NCI-H2081 treated with DMSO at 0.1 percent for 48 hours (cell line): ENCODE data around the gene IQSEC3.
"Not testable (repeated sequence)": the region's sequence is repeated elsewhere in the genome, so short reads cannot be mapped to it uniquely, and the experiment has no call there.

Experiments used
- DNase-seq: peaks from one replicate; lab custom pipeline; 2025; lab: John Stamatoyannopoulos, UW

IQSEC3 gene

GRCh38 chr12:66428-66781, at the start of gene IQSEC3:
TSS of gene IQSEC3 (plus strand) at chr12:66767. CDS start at chr12:66883, 116 bp downstream.
- not testable (repeated sequence) for DNase-seq

DNA sequence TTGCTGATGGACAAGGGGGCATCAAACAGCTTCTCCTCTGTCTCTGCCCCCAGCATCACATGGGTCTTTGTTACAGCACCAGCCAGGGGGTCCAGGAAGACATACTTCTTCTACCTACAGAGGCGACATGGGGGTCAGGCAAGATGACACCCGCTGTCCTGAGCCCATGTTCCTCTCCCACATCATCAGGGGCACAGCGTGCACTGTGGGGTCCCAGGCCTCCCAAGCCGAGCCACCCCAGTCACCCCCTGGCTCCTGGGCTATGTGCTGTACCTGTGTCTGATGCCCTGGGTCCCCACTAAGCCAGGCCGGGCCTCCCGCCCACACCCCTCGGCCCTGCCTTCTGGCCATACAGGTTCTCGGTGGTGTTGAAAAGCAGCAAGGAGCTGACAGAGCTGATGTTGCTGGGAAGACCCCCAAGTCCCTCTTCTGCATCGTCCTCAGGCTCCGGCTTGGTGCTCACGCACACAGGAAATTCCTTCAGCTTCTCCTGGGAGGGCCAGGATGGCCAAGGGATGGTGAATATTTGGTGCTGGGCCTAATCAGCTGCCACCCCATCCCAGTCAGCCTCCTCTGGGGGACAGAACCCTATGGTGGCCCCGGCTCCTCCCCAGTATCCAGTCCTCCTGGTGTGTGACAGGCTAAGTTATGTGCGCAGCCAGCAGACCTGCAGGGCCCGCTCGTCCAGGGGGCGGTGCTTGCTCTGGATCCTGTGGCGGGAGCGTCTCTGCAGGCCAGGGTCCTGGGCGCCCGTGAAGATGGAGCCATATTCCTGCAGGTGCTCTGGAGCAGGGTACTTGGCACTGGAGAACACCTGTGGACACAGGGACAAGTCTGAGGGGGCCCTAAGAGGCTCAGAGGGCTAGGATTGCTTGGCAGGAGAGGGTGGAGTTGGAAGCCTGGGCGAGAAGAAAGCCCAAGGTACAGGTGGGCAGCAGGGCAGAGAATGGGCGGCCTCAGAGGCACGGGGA, 48.9 kb upstream of the IQSEC3 start:
- DNase-seq, result not testable (repeated sequence)

DNA sequence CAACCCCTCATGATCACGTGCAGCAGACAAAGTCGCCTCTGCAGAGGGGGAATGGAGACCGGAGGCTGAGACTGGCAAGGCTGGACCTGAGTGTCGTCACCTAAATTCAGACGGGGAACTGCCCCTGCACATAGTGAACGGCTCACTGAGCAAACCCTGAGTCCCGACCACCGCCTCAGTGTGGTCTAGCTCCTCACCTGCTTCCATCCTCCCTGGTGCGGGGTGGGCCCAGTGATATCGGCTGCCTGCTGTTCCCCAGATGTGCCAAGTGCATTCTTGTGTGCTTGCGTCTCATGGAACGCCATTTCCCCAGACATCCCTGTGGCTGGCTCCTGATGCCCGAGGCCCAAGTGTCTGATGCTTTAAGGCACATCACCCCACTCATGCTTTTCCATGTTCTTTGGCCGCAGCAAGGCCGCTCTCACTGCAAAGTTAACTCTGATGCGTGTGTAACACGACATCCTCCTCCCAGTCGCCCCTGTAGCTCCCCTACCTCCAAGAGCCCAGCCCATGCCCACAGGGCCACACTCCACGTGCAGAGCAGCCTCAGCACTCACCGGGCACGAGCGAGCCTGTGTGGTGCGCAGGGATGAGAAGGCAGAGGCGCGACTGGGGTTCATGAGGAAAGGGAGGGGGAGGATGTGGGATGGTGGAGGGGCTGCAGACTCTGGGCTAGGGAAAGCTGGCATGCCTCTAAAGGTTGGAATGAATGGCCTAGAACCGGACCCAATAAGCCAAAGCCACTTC, 47.6 kb upstream of the IQSEC3 start:
- not testable (repeated sequence) for DNase-seq

GRCh38 chr12:19906-20305, 46.7 kb upstream of the IQSEC3 start:
- not testable (repeated sequence) for DNase-seq

DNA sequence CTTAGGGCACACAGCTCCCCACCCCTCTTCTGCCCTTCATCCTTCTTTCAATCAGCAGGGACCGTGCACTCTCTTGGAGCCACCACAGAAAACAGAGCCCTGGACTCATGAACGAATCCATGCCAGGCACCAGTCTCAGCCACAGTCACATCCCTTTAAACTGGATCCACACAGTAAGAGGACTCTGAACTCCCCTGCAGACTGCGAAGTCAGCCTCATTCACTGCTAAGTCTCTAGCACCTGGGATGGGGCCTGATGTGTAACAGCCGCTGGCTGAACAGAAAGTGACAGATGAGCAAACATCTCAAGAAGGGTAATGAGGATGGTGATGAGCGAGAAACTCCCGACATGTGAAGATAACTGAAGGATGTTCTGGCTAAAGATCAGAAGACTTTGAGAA, 45.8 kb upstream of the IQSEC3 start:
- DNase-seq, result no peak

DNA sequence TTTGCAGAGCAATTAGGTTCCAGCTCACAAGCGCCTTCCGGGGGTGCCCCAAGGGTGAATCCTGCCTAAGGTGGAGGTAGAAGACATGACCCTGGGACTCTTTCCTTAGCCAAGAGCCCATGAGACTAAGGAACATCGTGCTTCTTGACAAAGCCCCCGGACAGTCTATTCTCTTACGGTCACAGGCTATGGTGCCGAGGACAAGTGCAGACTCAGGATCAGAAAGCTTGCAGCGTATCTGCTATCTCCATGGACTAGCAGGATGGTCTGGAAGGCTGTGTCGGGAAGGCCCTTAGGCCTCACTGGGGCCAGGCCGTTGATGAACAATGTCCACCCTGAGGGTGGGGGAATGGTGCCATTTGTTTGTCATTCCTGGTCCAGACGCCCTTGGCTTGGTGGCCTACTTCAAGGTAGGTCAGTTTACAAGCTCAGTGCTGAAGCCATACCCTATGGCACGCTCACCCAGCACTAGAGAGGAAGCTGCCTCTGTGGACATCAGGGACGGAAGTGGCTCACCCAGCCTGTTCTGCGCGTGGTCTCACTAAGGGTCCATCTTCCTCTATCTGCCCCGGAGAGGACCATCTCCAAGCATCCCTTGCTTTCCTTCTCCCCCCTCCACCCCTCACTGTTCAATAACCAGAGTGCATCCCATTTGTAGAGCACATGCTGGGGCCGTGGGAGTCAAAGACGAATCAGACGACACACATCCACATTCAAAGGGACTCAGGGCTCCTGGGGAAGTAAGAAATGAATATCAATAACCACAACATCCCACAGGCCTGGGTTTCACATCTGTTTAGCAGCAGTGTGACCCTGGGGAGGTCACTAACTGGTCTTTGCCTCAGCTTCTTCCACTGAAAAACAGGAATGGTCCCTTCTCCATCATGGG, 45.0 kb upstream of the IQSEC3 start:
- no peak for DNase-seq

- DNase-seq, result no peak
Measured at GRCh38 chr12:22190-22529, 44.4 kb upstream of the IQSEC3 start.

GRCh38 chr12:22530-23201, 43.9 kb upstream of the IQSEC3 start:
- no peak for DNase-seq

- not testable (repeated sequence) for DNase-seq
Measured at GRCh38 chr12:27904-28303, 38.7 kb upstream of the IQSEC3 start.

- DNase-seq, result not testable (repeated sequence)
Measured at GRCh38 chr12:38775-39174, 27.8 kb upstream of the IQSEC3 start.

DNA sequence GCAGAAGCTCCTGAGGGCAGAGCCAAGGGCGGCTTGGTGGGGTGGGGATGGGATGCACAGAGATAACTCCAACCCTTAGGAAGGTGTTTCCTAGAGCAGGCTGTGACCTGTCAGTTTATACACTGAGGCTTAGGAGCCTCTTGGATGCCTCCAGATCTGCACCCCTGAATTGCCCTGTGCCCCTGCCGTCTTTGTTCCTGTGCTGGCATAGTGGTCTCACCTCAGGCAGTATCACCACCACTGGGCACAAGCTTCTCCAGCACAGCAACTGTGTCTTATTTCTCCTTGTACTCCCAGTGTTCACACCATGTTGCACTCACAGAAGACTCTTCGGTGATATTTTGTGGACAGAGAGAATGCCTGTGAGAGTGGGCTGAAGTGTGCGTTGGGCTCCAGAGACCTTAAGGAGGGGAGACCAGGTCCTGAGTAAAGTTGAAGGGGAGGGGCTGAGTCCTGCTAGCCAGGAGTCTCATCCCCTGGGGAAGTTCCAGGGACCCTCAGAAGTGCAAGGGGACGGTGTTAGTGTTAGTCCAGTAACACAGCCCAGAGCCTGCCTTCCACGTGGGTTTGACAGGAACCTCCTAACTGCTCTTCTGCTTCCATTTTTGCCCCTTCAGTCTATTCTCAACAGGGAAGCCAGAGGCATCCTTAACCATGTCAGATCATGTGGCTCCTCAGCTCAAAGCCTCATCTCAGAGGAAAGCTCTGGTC, 26.9 kb upstream of the IQSEC3 start:
- DNase-seq, result not testable (repeated sequence)

- not testable (repeated sequence) for DNase-seq
Measured at GRCh38 chr12:44352-44751, 22.2 kb upstream of the IQSEC3 start.

GRCh38 chr12:45235-45990, 21.2 kb upstream of the IQSEC3 start:
- not testable (repeated sequence) for DNase-seq

DNA sequence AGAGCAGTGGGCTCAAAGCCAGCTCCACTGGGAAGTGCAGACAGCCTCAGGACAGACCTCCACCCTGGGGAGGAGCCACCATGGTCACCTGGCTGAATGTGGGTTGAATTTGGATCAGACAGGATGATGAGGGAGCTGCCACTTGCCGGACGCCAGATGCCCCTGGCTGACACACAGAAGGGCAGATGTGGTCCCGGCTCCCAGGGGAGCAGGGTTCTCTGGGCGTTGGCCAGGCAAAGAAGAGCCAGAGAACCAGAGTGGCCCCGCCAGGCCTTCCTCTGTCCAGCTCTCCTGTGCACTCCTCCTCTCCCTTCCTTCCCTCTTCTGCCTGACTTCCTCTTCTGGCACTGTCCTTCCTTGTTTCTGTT, 20.6 kb upstream of the IQSEC3 start:
- not testable (repeated sequence) for DNase-seq

GRCh38 chr12:46542-46941, 20.0 kb upstream of the IQSEC3 start:
- DNase-seq, result not testable (repeated sequence)

DNA sequence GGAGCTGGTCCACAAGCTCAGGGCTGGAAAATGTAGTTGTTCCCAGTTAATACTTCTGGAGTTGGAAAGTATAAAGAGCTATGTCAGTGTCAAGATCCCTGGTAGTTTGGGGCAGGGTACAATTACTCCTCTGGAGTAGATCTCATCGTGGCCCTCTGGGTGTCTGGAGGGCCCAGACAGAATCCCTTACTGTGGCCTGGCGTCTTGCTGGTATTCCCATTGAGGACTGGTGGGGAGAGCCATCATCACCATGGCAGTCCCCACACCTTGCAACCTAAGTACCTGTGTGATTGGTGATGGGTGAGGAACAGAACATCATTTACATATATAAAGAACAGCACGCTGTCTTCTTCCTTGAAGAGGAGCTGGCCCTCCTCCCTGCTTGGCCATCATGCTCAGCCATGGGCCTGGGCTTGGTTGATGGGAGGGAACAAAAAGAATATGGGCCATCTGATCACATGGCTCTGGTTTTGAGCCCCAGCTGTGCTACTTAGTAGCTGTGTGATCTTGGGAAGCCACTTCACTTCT, 18.8 kb upstream of the IQSEC3 start:
- not testable (repeated sequence) for DNase-seq

- DNase-seq, result not testable (repeated sequence)
Measured at GRCh38 chr12:49149-49548, 17.4 kb upstream of the IQSEC3 start.

DNA sequence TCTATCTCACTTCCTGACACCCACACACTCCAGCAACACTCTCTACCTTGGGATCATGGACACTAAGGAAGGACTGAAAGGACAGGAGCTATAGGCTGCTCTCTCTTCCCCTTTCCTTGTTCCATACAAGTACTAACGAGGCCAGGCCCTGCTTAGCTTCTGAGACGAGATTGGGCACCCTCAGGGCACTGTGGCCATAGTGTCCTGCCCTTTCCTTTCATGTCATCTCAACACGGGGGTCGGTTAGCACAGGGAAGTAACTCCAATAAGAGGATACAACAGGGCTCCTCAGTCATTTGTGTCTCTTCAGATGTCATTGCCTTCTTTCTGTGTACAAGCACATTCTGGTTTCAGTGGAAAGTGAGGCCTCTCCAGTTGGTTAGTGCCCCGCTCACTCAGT, 15.5 kb upstream of the IQSEC3 start:
- not testable (repeated sequence) for DNase-seq

DNA sequence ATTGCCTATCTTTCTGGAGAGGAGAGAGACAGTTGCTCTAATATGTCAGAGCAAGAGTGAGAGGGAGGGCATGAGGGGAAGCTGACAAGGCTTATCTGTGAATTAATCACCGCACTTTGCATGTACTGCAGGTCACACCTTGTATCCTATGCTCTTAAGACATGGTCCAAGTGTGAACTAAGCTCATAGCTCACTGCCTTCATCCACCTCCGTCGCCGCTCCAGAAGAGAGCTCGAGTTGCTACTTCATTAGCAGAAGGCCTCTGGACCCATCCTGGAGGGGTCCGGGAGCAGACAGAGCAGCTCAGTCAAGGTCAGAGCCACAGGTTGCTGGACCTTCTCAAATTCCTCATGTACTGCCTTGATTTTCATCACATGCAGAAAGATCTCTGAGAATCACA, 14.6 kb upstream of the IQSEC3 start:
- DNase-seq, result not testable (repeated sequence)
